DOHH2 (cell line): ENCODE results near the gene C1S.

ENCODE experiments used
- H3F3A ChIP-seq: fragments of 200-600 bp; sonication (generic), shearing (Covaris generic); 2 replicates; pipeline ENCODE4 v1.6.0; 2016; ENCODE audit warnings: antibody characterized with exemption, mild to moderate bottlenecking; ENCODE audit not compliant: control insufficient read depth, insufficient read depth
- H3K27ac ChIP-seq: fragments of 200-600 bp; sonication (generic); 2 replicates; pipeline ENCODE4 v1.5.1; 2014; ENCODE audit warnings: low read depth, mild to moderate bottlenecking, low read length, moderate library complexity
- H3K27me3 ChIP-seq: fragments of 200-600 bp; sonication (generic); 2 replicates; pipeline ENCODE4 v1.6.1; 2014; ENCODE audit warnings: mild to moderate bottlenecking, low read length, mixed read lengths; ENCODE audit not compliant: control insufficient read depth
- H3K36me3 ChIP-seq: fragments of 200-600 bp; sonication (generic); 2 replicates; pipeline ENCODE4 v1.6.1; 2014; ENCODE audit warnings: mild to moderate bottlenecking, low read length, moderate library complexity, mixed read lengths; ENCODE audit not compliant: control insufficient read depth
- H3K4me1 ChIP-seq: fragments of 200-600 bp; sonication (generic); 2 replicates; pipeline ENCODE4 v1.6.1; 2014; ENCODE audit warnings: mild to moderate bottlenecking, low read length, mixed read lengths; ENCODE audit not compliant: control insufficient read depth
- H3K4me2 ChIP-seq: fragments of 200-600 bp; sonication (generic); 2 replicates; pipeline ENCODE4 v1.6.0; 2014; ENCODE audit warnings: mild to moderate bottlenecking, low read length, moderate library complexity
- H3K4me3 ChIP-seq: fragments of 200-600 bp; sonication (generic); 2 replicates; pipeline ENCODE4 v1.5.1; 2014; ENCODE audit warnings: mild to moderate bottlenecking, low read length, mixed read lengths
- H3K79me2 ChIP-seq: fragments of 200-600 bp; sonication (generic); 2 replicates; pipeline ENCODE4 v1.6.1; 2014; ENCODE audit warnings: mild to moderate bottlenecking, low read length, mixed read lengths; ENCODE audit not compliant: control insufficient read depth
- H3K9me2 ChIP-seq: fragments of 200-600 bp; sonication (generic); replicated peaks from 2 replicates; pipeline ENCODE4 v1.6.1; 2014; ENCODE audit warnings: mild to moderate bottlenecking, low read length, mixed read lengths; ENCODE audit not compliant: control insufficient read depth
- H3K9me3 ChIP-seq: fragments of 200-600 bp; sonication (generic); 2 replicates; pipeline ENCODE4 v1.6.1; 2014; ENCODE audit warnings: antibody characterized with exemption, low read length, mixed read lengths; ENCODE audit not compliant: control insufficient read depth, insufficient read depth
- H4K20me1 ChIP-seq: fragments of 200-600 bp; sonication (generic); 2 replicates; pipeline ENCODE4 v1.6.0; 2014; ENCODE audit warnings: low read depth, mild to moderate bottlenecking, antibody characterized with exemption, low read length, moderate library complexity; ENCODE audit not compliant: control insufficient read depth, insufficient read depth
- CTCF ChIP-seq: fragments of 200-600 bp; sonication (generic); IDR thresholded peaks from one replicate; pipeline ENCODE4 v1.5.1; 2014; ENCODE audit warnings: antibody characterized with exemption, mild to moderate bottlenecking, low read depth, low read length; ENCODE audit not compliant: poor library complexity, severe bottlenecking
- EZH2phosphoT487 ChIP-seq: fragments of 200-600 bp; sonication (generic); IDR thresholded peaks from 2 replicates; pipeline ENCODE4 v1.6.1; 2017; ENCODE audit warnings: borderline replicate concordance, mild to moderate bottlenecking, antibody characterized with exemption, low read length, moderate library complexity, mixed read lengths

C1S gene

GRCh38 chr12:7101047-7101693, 40.7 kb downstream of the C1S start:
- H3K27ac ChIP-seq = no peak overlapping the region
- H3K9me3 ChIP-seq = peaks cover 8% of the 10 kb centered on the region; the same call in 1 of the 2 replicates
- no peaks in the 10 kb centered on the region for H3F3A ChIP-seq
- no peaks in the 10 kb centered on the region for H3K36me3 ChIP-seq
- no peaks in the 10 kb centered on the region for H4K20me1 ChIP-seq
- H3K9me2 ChIP-seq = no peaks in the 10 kb centered on the region
- no peak for TF ChIP-seq CTCF
- no peak for TF ChIP-seq EZH2phosphoT487
- H3K4me1 ChIP-seq = no peaks in the 10 kb centered on the region
- no peak overlapping the region for H3K4me3 ChIP-seq
- H3K79me2 ChIP-seq = no peaks in the 10 kb centered on the region
- H3K4me2 ChIP-seq = no peak overlapping the region
- peaks cover 9% of the 10 kb centered on the region; the same call in 1 of the 2 replicates for H3K27me3 ChIP-seq

- Histone ChIP-seq H4K20me1 (no peaks in the 10 kb centered on the region), H3K9me2 (no peaks in the 10 kb centered on the region), H3K36me3 (no peaks in the 10 kb centered on the region), H3K4me2 (no peak overlapping the region), H3K79me2 (no peaks in the 10 kb centered on the region), H3K4me1 (no peaks in the 10 kb centered on the region), H3K27ac (no peak overlapping the region), H3K9me3 (peaks cover 12% of the 10 kb centered on the region; the same call in 1 of the 2 replicates), H3F3A (no peaks in the 10 kb centered on the region), H3K4me3 (no peak overlapping the region), H3K27me3 (peaks cover 9% of the 10 kb centered on the region; the same call in 1 of the 2 replicates)
- no peak for TF ChIP-seq EZH2phosphoT487
- TF ChIP-seq CTCF = no peak
Observed at GRCh38 chr12:7101694-7102131, 41.2 kb downstream of the C1S start.

- Histone ChIP-seq H3K36me3 (no peaks in the 10 kb centered on the region), H3K79me2 (no peaks in the 10 kb centered on the region), H4K20me1 (no peaks in the 10 kb centered on the region), H3K27ac (no peak overlapping the region), H3K4me2 (no peak overlapping the region), H3F3A (no peaks in the 10 kb centered on the region), H3K4me1 (no peaks in the 10 kb centered on the region), H3K27me3 (peaks cover 9% of the 10 kb centered on the region), H3K9me3 (peaks cover 12% of the 10 kb centered on the region; the same call in 1 of the 2 replicates), H3K4me3 (no peak overlapping the region), H3K9me2 (no peaks in the 10 kb centered on the region)
- TF ChIP-seq EZH2phosphoT487 = no peak
- TF ChIP-seq CTCF = no peak
Observed at GRCh38 chr12:7102582-7102981, 42.1 kb downstream of the C1S start.
